Activated naive CD4-positive, alpha-beta T cell treated with anti-CD3 and anti-CD28 coated beads, Interleukin-2, amount 10 ng/mL, durations not matched to agents 7 days and 5 days (primary cell): ENCODE data around the gene KRTAP16-1.
A peak's percentile ranks its signal among the peaks of the same experiment; 100 is the strongest.
"Not testable (repeated sequence)": the region's sequence is repeated elsewhere in the genome, so short reads cannot be mapped to it uniquely, and the experiment has no call there.

Experiments used
- CTCF ChIA-PET: fragments of 350-600 bp; sonication (Branson Sonifier 250); formaldehyde crosslinking; loops from one replicate; lab custom pipeline; 2021; ENCODE audit warnings: antibody characterized with exemption; lab: Charles Lee
- DNase-seq: peaks from one replicate; pipeline ENCODE4 v3.0.0-alpha.2; 2020
- H3K27ac Mint-ChIP-seq: one replicate; pipeline ENCODE4 v1.8.0; 2021; ENCODE audit warnings: mild to moderate bottlenecking, moderate library complexity, mixed read lengths
- H3K27me3 Mint-ChIP-seq: one replicate; pipeline ENCODE4 v1.8.0; 2021; ENCODE audit warnings: mild to moderate bottlenecking, mixed read lengths
- H3K36me3 Mint-ChIP-seq: one replicate; pipeline ENCODE4 v1.8.0; 2021; ENCODE audit warnings: mixed read lengths
- H3K4me1 Mint-ChIP-seq: one replicate; pipeline ENCODE4 v1.8.0; 2021; ENCODE audit warnings: mixed read lengths
- H3K4me3 Mint-ChIP-seq: one replicate; pipeline ENCODE4 v1.8.0; 2021; ENCODE audit warnings: mild to moderate bottlenecking, moderate library complexity, mixed read lengths
- H3K9me3 Mint-ChIP-seq: one replicate; pipeline ENCODE4 v1.8.0; 2021; ENCODE audit warnings: mixed read lengths

Gene KRTAP16-1

GRCh38 chr17:41301916-41302901, 6.9 kb downstream of the KRTAP16-1 start, which contains the start of gene KRTAP29-1:
Gene KRTAP29-1, minus strand, starts transcription at chr17:41302851. Its CDS starts 0 bp downstream, at chr17:41302851.
- peaks cover 5% of the 10 kb centered on the region for H3K27me3 Mint-ChIP-seq
- H3K27ac Mint-ChIP-seq, result no peak within 1 kb of the TSS
- no peak within 1 kb of the TSS for H3K4me3 Mint-ChIP-seq
- no peaks in the 10 kb centered on the region for H3K36me3 Mint-ChIP-seq
- H3K9me3 Mint-ChIP-seq, result peaks cover 7% of the 10 kb centered on the region
- CTCF ChIA-PET, result interaction anchor here (1.2 kb wide), 1 partner anchor 12 kb away, joined by 3 read pairs; no protein-coding TSS in a partner anchor
- peaks cover 9% of the 10 kb centered on the region for H3K4me1 Mint-ChIP-seq
- no peak for DNase-seq

DNA sequence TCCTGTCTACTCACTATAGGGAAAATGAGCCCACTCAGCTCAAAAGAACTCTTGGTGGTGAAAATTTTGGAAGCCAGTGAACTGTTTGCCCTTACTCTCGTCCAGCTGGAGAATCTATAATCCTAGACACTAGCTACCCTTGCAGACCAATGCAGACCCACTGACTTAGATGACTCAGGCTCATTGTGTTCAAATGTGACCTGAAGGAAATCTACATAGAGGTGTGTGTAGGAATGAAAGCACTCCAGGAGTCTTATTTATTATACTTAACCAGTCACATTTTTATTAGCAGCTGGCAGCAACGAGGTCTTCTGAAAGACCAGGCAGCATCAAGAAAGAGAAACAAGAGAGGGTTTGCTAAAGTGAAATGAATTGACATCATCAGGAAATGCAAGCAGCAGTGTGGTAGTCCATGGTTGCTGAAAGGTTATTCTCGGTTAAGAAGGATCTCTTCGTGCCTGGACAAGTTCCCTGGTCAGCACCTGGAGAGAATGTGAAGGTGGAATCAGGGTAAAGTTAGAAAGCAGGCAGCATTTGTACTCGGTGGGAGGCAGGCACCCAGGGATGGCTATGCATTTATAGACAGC, 7.8 kb downstream of the KRTAP16-1 start:
- no peaks in the 10 kb centered on the region for H3K36me3 Mint-ChIP-seq
- no peak overlapping the region for H3K27ac Mint-ChIP-seq
- H3K27me3 Mint-ChIP-seq, result peaks cover 5% of the 10 kb centered on the region
- DNase-seq, result no peak
- CTCF ChIA-PET, result interaction anchor here (0.7 to 1.2 kb wide), 2 partner anchors 13 to 1630 kb away, joined by 3 read pairs; no protein-coding TSS in a partner anchor
- peaks cover 3% of the 10 kb centered on the region for H3K4me1 Mint-ChIP-seq
- H3K9me3 Mint-ChIP-seq, result peaks cover 7% of the 10 kb centered on the region
- no peak overlapping the region for H3K4me3 Mint-ChIP-seq

DNA sequence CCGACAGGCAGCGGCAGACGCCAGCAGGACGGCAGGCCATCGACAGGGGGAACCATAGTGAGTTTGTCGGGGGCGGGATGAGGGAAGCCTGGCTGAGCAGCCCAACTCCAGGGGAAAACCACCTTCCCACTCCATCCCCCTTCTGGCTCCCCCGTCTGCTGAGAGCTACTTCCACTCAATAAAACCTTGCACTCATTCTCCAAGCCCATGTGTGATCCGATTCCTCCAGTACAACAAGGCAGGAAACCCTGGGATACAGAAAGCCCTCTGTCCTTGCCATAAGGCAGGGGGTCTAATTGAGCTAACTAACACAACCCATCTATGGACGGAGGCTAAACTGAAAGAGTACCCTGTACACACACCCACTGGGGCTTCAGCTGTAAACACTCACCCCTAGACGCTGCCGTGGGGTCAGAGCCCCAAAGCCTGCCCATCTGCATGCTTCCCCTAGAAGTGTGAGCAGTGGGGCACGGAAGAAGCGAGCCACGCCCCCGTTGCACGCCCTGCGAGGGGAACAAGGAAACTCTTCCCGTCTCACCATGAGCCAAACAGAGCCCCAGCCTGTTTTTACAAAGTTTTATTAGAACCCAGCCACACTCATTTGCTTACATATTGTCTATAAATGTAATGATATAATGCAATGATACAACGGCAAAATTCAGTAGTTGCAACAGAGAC, 10.5 kb downstream of the KRTAP16-1 start:
- Mint-ChIP-seq H3K27me3 (peaks cover 9% of the 10 kb centered on the region), H3K27ac (no peak overlapping the region), H3K9me3 (peaks cover 7% of the 10 kb centered on the region), H3K4me3 (no peak overlapping the region), H3K36me3 (no peaks in the 10 kb centered on the region), H3K4me1 (peaks cover 3% of the 10 kb centered on the region)
- CTCF ChIA-PET, result no interaction called here
- DNase-seq, result no peak

- Mint-ChIP-seq H3K4me1 (peaks cover 3% of the 10 kb centered on the region), H3K4me3 (no peak overlapping the region), H3K36me3 (no peaks in the 10 kb centered on the region), H3K9me3 (peaks cover 7% of the 10 kb centered on the region), H3K27me3 (peaks cover 9% of the 10 kb centered on the region), H3K27ac (no peak overlapping the region)
- CTCF ChIA-PET, result no interaction called here
- no peak for DNase-seq
These were observed 12.3 kb downstream of the KRTAP16-1 start for GRCh38 chr17:41296846-41297245.

DNA sequence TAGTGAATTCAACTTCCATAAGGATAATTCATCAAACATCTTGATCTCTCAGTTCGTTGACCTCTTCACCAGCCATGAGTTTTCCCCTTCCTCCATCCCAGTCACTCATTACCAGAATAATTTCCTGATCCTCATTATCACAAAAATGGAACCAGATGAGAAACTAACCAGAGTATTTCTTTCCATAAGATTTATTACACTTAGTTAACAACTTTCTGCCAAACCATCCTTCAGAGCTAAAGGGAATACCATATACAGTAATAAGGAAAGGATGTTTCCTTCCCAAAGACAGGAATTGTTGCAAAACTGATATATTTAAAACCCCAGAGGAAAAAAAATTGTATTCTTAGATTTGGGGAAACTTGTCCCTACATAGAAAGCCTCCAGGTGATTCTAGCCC, 15.1 kb downstream of the KRTAP16-1 start:
- Mint-ChIP-seq H3K4me1 (no peaks in the 10 kb centered on the region), H3K4me3 (no peak overlapping the region), H3K36me3 (no peaks in the 10 kb centered on the region), H3K27me3 (peaks cover 14% of the 10 kb centered on the region), H3K9me3 (no peaks in the 10 kb centered on the region), H3K27ac (no peak overlapping the region)
- DNase-seq, result no peak
- CTCF ChIA-PET, result no interaction called here

DNA sequence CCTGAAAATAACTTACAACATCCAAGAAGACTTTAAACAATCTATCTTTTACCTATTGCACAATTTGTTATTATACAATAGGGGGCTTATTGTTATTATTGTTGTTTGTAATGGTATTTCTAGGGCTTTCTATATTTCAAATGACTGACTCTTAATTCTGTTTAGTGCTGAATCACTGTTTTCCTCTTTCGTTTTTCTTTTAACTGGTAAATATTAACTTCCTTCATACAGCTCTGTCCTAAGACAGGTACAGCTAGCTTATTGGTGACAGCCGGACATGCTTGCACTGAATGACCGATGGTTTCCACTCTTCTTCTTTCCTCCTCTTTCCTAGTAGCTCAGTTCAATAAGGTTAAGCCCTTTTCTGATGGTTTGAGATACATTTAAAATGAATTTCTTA, 22.1 kb downstream of the KRTAP16-1 start:
- Mint-ChIP-seq H3K36me3 (no peaks in the 10 kb centered on the region), H3K4me1 (no peaks in the 10 kb centered on the region), H3K27me3 (peaks cover 8% of the 10 kb centered on the region), H3K4me3 (no peak overlapping the region), H3K27ac (no peak overlapping the region), H3K9me3 (no peaks in the 10 kb centered on the region)
- no peak for DNase-seq
- CTCF ChIA-PET, result no interaction called here

DNA sequence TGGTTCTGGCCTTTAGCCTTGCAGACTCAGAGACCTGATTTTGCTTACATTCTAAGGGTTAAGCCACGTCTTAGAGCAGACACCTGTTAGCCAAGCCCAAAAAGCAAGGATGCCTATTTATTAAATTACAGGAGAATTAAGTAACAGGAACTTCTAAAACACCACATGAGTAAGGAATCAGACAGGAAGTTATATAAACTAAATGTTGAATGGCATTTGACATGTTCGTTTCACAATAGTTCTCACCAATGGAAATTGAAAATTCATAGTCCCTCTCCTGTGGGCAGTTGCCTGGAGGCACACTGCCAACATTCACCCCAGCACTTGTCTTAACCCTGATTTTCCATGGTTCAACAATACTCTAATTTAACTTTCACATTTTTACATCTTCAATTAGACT, 24.6 kb downstream of the KRTAP16-1 start:
- CTCF ChIA-PET, result no interaction called here
- H3K4me1 Mint-ChIP-seq, result no peaks in the 10 kb centered on the region
- H3K27ac Mint-ChIP-seq, result no peak overlapping the region
- no peaks in the 10 kb centered on the region for H3K36me3 Mint-ChIP-seq
- no peaks in the 10 kb centered on the region for H3K9me3 Mint-ChIP-seq
- DNase-seq, result no peak
- no peak overlapping the region for H3K4me3 Mint-ChIP-seq
- H3K27me3 Mint-ChIP-seq, result peaks cover 4% of the 10 kb centered on the region

GRCh38 chr17:41284043-41284442, 25.1 kb downstream of the KRTAP16-1 start:
- no peaks in the 10 kb centered on the region for H3K4me1 Mint-ChIP-seq
- no peak overlapping the region for H3K4me3 Mint-ChIP-seq
- H3K27ac Mint-ChIP-seq, result no peak overlapping the region
- no peaks in the 10 kb centered on the region for H3K9me3 Mint-ChIP-seq
- no peaks in the 10 kb centered on the region for H3K36me3 Mint-ChIP-seq
- CTCF ChIA-PET, result no interaction called here
- DNase-seq, result no peak
- H3K27me3 Mint-ChIP-seq, result peaks cover 4% of the 10 kb centered on the region

- H3K36me3 Mint-ChIP-seq, result no peaks in the 10 kb centered on the region
- no peak overlapping the region for H3K27ac Mint-ChIP-seq
- no peaks in the 10 kb centered on the region for H3K9me3 Mint-ChIP-seq
- H3K4me3 Mint-ChIP-seq, result no peak overlapping the region
- H3K27me3 Mint-ChIP-seq, result peaks cover 10% of the 10 kb centered on the region
- CTCF ChIA-PET, result no interaction called here
- DNase-seq, result no peak
- H3K4me1 Mint-ChIP-seq, result no peaks in the 10 kb centered on the region
These were observed 30.7 kb downstream of the KRTAP16-1 start for GRCh38 chr17:41278176-41278955.

GRCh38 chr17:41275648-41276190, 33.4 kb downstream of the KRTAP16-1 start, which contains the start of gene KRTAP9-7:
Gene KRTAP9-7, plus strand, starts transcription at chr17:41275698. Its CDS starts 0 bp downstream, at chr17:41275698.
- not testable (repeated sequence) for H3K36me3 Mint-ChIP-seq, H3K27ac Mint-ChIP-seq, H3K4me1 Mint-ChIP-seq, H3K9me3 Mint-ChIP-seq, DNase-seq, H3K4me3 Mint-ChIP-seq
- CTCF ChIA-PET, result interaction anchor here (1.1 kb wide), 1 partner anchor 33 kb away, joined by 3 read pairs; the partner anchor contains the start of gene KRTAP16-1
- peaks cover 15% of the 10 kb centered on the region for H3K27me3 Mint-ChIP-seq

- Mint-ChIP-seq H3K27ac (no peak overlapping the region), H3K36me3 (no peaks in the 10 kb centered on the region)
These were observed 37.3 kb downstream of the KRTAP16-1 start for GRCh38 chr17:41271858-41272257.

DNA sequence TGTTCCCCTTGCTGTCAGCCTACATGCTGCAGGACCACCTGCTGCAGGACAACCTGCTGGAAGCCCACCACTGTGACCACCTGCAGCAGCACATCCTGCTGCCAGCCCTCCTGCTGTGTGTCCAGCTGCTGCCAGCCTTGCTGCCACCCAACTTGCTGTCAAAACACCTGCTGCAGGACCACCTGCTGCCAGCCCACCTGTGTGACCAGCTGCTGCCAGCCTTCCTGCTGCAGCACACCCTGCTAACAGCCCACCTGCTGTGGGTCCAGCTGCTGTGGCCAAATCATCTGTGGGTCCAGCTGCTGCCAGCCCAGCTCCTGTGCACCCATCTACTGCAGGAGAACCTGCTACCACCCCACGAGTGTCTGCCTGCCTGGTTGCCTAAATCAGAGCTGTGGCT, 37.8 kb downstream of the KRTAP16-1 start:
- CTCF ChIA-PET, DNase-seq, H3K9me3 Mint-ChIP-seq: not testable (repeated sequence)

More at GRCh38 chr17:41271858-41272257, 37.3 kb downstream of the KRTAP16-1 start:
- no peak for DNase-seq
- Mint-ChIP-seq H3K9me3 (no peaks in the 10 kb centered on the region), H3K4me1 (peaks cover 2% of the 10 kb centered on the region), H3K4me3 (no peak overlapping the region), H3K27me3 (peaks cover 24% of the 10 kb centered on the region)
- CTCF ChIA-PET, result no interaction called here

DNA sequence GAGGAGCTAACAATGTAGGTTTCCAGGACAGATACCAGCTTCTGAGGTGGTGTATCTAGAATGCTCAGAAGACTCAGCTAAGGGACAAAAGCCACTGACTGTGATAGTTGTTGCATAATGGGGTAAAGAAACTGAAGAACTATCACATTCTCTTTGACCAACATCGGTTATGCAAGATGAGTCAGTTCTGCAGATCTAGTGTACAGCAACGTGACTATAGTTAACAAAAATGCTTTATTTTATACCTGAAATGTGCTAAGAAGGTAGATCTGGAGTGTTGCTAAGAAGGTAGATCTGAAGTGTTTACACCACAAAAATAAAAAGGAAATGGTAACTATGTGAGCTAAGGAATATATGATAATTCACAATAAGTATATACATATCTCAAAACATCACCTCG, 41.4 kb downstream of the KRTAP16-1 start:
- no peak overlapping the region for H3K4me3 Mint-ChIP-seq
- no peak for DNase-seq
- H3K9me3 Mint-ChIP-seq, result no peaks in the 10 kb centered on the region
- CTCF ChIA-PET, result no interaction called here
- H3K36me3 Mint-ChIP-seq, result no peaks in the 10 kb centered on the region
- no peak overlapping the region for H3K27ac Mint-ChIP-seq
- H3K4me1 Mint-ChIP-seq, result peaks cover 2% of the 10 kb centered on the region
- peaks cover 27% of the 10 kb centered on the region for H3K27me3 Mint-ChIP-seq

More for the DNA sequence above, 37.8 kb downstream of the KRTAP16-1 start:
- not testable (repeated sequence) for H3K4me1 Mint-ChIP-seq, H3K4me3 Mint-ChIP-seq, H3K36me3 Mint-ChIP-seq
- peak overlapping the region; percentile 45 for H3K27ac Mint-ChIP-seq
- H3K27me3 Mint-ChIP-seq, result peaks cover 23% of the 10 kb centered on the region
